K562 (cell line): ENCODE results near the gene SCYL1. TPM values are rescaled to one million over a fixed set of nuclear protein-coding genes. Genes with fewer than 3 reads are reported as not detected.
A peak's percentile ranks its signal among the peaks of the same experiment; 100 is the strongest.

Experiments used
- ARID1B ChIP-seq: fragments of 450-650 bp; IDR thresholded peaks from 2 replicates; pipeline ENCODE4 v1.6.1; 2016; ENCODE audit warnings: antibody characterized with exemption, mild to moderate bottlenecking, inconsistent platforms
- ARID2 ChIP-seq: fragments of 450-650 bp; IDR thresholded peaks from 2 replicates; pipeline ENCODE4 v1.6.1; 2017; ENCODE audit warnings: antibody characterized with exemption, mild to moderate bottlenecking
- CEBPZ ChIP-seq: fragments of 150-350 bp; IDR thresholded peaks from 2 replicates; pipeline ENCODE4 v1.6.1; 2014; ENCODE audit warnings: low read depth, mild to moderate bottlenecking, low read length, borderline replicate concordance
- CHCHD3 ChIP-seq: fragments of 250-450 bp; sonication (Bioruptor Pico); IDR thresholded peaks from 2 replicates; pipeline ENCODE4 v2.1.2; 2022; ENCODE audit warnings: mild to moderate bottlenecking
- CHD2 ChIP-seq: IDR thresholded peaks from 2 replicates; pipeline ENCODE4 v1.6.1; 2011; ENCODE audit warnings: low read depth, low read length
- E2F1 ChIP-seq: sonication (generic); formaldehyde crosslinking; IDR thresholded peaks from 2 replicates; pipeline ENCODE4 v1.8.1; 2023; ENCODE audit warnings: mild to moderate bottlenecking, missing genetic modification reagents, moderate library complexity
- HDAC6 ChIP-seq: IDR thresholded peaks from 2 replicates; pipeline ENCODE4 v1.6.1; 2012; ENCODE audit warnings: low read depth, mild to moderate bottlenecking, control low read depth, inconsistent platforms, low read length, moderate library complexity
- KAT8 ChIP-seq: fragments of 450-650 bp; IDR thresholded peaks from 2 replicates; pipeline ENCODE4 v1.6.1; 2016; ENCODE audit warnings: low read depth, mild to moderate bottlenecking
- MCM7 ChIP-seq, 2 experiments: fragments of 450-650 bp; IDR thresholded peaks; 2 replicates each; pipeline ENCODE4 v1.6.1; 2016 to 2018
- NEUROD1 ChIP-seq: fragments of 150-350 bp; IDR thresholded peaks from 2 replicates; pipeline ENCODE4 v1.6.1; 2014; ENCODE audit warnings: borderline replicate concordance, low read length, low read depth; ENCODE audit not compliant: partially characterized antibody
- NR2F6 ChIP-seq: fragments of 450-650 bp; formaldehyde crosslinking; IDR thresholded peaks from 2 replicates; pipeline ENCODE4 v1.4.0; 2020; ENCODE audit warnings: mild to moderate bottlenecking
- PHTF2 ChIP-seq: fragments of 250-450 bp; sonication (Bioruptor Pico); IDR thresholded peaks from 2 replicates; pipeline ENCODE4 v1.5.0; 2021; ENCODE audit warnings: mild to moderate bottlenecking
- SIX5 ChIP-seq, 2 experiments: IDR thresholded peaks; 2 replicates each; pipeline ENCODE4 v1.6.1; 2011; ENCODE audit warnings: low read length in 2 of 2, borderline replicate concordance in 1 of 2, low read depth in 1 of 2, mild to moderate bottlenecking in 1 of 2, moderate library complexity in 1 of 2; ENCODE audit not compliant: insufficient read depth in 1 of 2
- SREBF1 ChIP-seq: fragments of 150-350 bp; IDR thresholded peaks from 2 replicates; pipeline ENCODE4 v1.6.1; 2014; ENCODE audit warnings: antibody characterized with exemption, low read depth, low read length, borderline replicate concordance
- TAF1 ChIP-seq: IDR thresholded peaks from 2 replicates; pipeline ENCODE4 v1.6.1; 2011; ENCODE audit warnings: mild to moderate bottlenecking, low read length, moderate library complexity; ENCODE audit not compliant: insufficient read depth, control insufficient read depth, severe bottlenecking; ENCODE audit errors: extremely low read depth
- ZBTB17 ChIP-seq: fragments of 450-650 bp; formaldehyde crosslinking; IDR thresholded peaks from 2 replicates; pipeline ENCODE4 v1.4.0; 2020; ENCODE audit warnings: mild to moderate bottlenecking
- ZNF12 ChIP-seq: sonication (generic); formaldehyde crosslinking; IDR thresholded peaks from 2 replicates; pipeline ENCODE4 v1.4.0; 2020; ENCODE audit warnings: mild to moderate bottlenecking, missing genetic modification reagents
- ZNF165 ChIP-seq: fragments of 250-450 bp; sonication (Bioruptor Pico); IDR thresholded peaks from 2 replicates; pipeline ENCODE4 v1.4.0; 2020; ENCODE audit warnings: borderline replicate concordance
- ZNF347 ChIP-seq: fragments of 450-650 bp; formaldehyde crosslinking; IDR thresholded peaks from 2 replicates; pipeline ENCODE4 v1.4.0; 2020; ENCODE audit warnings: low read depth, mild to moderate bottlenecking, moderate library complexity
- ZNF436 ChIP-seq: fragments of 250-450, 450-650 bp; sonication (Bioruptor Pico); formaldehyde crosslinking; IDR thresholded peaks from 2 replicates; pipeline ENCODE4 v1.7.0; 2020; ENCODE audit warnings: mild to moderate bottlenecking
- ZNF75A ChIP-seq: fragments of 450-650 bp; formaldehyde crosslinking; IDR thresholded peaks from 2 replicates; pipeline ENCODE4 v1.4.0; 2020; ENCODE audit warnings: mild to moderate bottlenecking
- polyA plus RNA-seq, 8 experiments: library from polyadenylated mRNA; depleted of rRNA in 4 of 8; stranded (reverse) in 5 of 8; unstranded in 3 of 8; fragments of >200 nt; fragmentation: Nextera tagmentation in 2 of 8; fragmentation: Illumina TruSeq in 1 of 8; extraction: Ambion mirVana in 2 of 8; extraction: Trizol in 1 of 8; gene quantifications; 2 replicates each; pipeline versions ENCODE4 v1.2.1 to v1.2.3, GENCODE V29; 2011 to 2014; ENCODE audit warnings: inconsistent platforms in 1 of 8, missing spikeins in 1 of 8
- total RNA-seq, 7 experiments: library from RNA; depleted of rRNA in 6 of 7; stranded (reverse); fragments of >200 nt in 6 of 7; fragmentation: Illumina TruSeq in 2 of 7; extraction: Trizol in 2 of 7; gene quantifications; 2 replicates each; pipeline versions ENCODE4 v1.2.1 to v1.2.3, GENCODE V29; 2011 to 2021; ENCODE audit warnings: low replicate concordance in 1 of 7
- TF ChIP-seq, protein P1 (sequence below): fragments of 450-650 bp; formaldehyde crosslinking; IDR thresholded peaks from 2 replicates; pipeline ENCODE4 v1.4.0; 2020; ENCODE audit warnings: mild to moderate bottlenecking, mixed read lengths

SCYL1 gene
- total and polyA plus RNA-seq, 9 of the 15 experiments (the other 6 are each of a cell fraction or from before 2014, with no cell fraction given), result 1.9 to 145 (median 57.6) TPM

DNA sequence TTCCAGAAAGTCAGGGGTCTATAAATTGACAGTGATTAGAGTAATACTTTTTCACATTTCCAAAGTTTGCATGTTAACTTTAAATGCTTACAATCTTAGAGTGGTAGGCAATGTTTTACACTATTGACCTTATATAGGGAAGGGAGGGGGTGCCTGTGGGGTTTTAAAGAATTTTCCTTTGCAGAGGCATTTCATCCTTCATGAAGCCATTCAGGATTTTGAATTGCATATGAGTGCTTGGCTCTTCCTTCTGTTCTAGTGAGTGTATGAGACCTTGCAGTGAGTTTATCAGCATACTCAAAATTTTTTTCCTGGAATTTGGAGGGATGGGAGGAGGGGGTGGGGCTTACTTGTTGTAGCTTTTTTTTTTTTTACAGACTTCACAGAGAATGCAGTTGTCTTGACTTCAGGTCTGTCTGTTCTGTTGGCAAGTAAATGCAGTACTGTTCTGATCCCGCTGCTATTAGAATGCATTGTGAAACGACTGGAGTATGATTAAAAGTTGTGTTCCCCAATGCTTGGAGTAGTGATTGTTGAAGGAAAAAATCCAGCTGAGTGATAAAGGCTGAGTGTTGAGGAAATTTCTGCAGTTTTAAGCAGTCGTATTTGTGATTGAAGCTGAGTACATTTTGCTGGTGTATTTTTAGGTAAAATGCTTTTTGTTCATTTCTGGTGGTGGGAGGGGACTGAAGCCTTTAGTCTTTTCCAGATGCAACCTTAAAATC is 20.8 kb upstream of the SCYL1 start (continued):
- no peak for TF ChIP-seq NEUROD1
- no peak for TF ChIP-seq ZNF12 (CRISPR knock-in tag)
- no peak for TF ChIP-seq KAT8
- TF ChIP-seq ARID1B, result 0 out of 2 replicates have a peak, but pooled peaks have one; percentile 1
- no peak for TF ChIP-seq HDAC6
- TF ChIP-seq SIX5 (IDR thresholded peaks at IDR 0.05; ENCODE audit: borderline replicate concordance in 1 of 2, insufficient read depth in 1 of 2, low read depth in 1 of 2, low read length in 2 of 2), result no peak
- TF ChIP-seq SREBF1, result no peak
- no peak for TF ChIP-seq MCM7 (IDR thresholded peaks at IDR 0.05)
- TF ChIP-seq ZBTB17 (CRISPR knock-in tag), result peak; percentile 71
- peak; percentile 73; the same call in 1 of the 2 replicates for TF ChIP-seq PHTF2 (CRISPR knock-in tag)
- peak; percentile 98 for TF ChIP-seq CHCHD3 (CRISPR knock-in tag)
- TF ChIP-seq ZNF436 (CRISPR knock-in tag), result peak; percentile 77
- TF ChIP-seq, protein P1, sequence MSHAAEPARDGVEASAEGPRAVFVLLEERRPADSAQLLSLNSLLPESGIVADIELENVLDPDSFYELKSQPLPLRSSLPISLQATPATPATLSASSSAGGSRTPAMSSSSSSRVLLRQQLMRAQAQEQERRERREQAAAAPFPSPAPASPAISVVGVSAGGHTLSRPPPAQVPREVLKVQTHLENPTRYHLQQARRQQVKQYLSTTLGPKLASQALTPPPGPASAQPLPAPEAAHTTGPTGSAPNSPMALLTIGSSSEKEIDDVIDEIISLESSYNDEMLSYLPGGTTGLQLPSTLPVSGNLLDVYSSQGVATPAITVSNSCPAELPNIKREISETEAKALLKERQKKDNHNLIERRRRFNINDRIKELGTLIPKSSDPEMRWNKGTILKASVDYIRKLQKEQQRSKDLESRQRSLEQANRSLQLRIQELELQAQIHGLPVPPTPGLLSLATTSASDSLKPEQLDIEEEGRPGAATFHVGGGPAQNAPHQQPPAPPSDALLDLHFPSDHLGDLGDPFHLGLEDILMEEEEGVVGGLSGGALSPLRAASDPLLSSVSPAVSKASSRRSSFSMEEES (CRISPR knock-in tag), result no peak
- TF ChIP-seq CHD2, result peak; percentile 58
- no peak for TF ChIP-seq ZNF165
- no peak for TF ChIP-seq ZNF75A (CRISPR knock-in tag)
- no peak for TF ChIP-seq ARID2
- no peak; the same call in 1 of the 2 replicates for TF ChIP-seq NR2F6
- no peak for TF ChIP-seq E2F1
- TF ChIP-seq TAF1, result peak; percentile 43
- TF ChIP-seq ZNF347 (CRISPR knock-in tag), result no peak
- TF ChIP-seq CEBPZ, result no peak
